Effector CD4-positive, alpha-beta T cell (primary cell): Measurements from ENCODE around the gene PI4KA.

ENCODE experiments used
- DNase-seq: peaks from one replicate; pipeline ENCODE4 v3.0.0-alpha.2; 2020

Gene PI4KA

DNA sequence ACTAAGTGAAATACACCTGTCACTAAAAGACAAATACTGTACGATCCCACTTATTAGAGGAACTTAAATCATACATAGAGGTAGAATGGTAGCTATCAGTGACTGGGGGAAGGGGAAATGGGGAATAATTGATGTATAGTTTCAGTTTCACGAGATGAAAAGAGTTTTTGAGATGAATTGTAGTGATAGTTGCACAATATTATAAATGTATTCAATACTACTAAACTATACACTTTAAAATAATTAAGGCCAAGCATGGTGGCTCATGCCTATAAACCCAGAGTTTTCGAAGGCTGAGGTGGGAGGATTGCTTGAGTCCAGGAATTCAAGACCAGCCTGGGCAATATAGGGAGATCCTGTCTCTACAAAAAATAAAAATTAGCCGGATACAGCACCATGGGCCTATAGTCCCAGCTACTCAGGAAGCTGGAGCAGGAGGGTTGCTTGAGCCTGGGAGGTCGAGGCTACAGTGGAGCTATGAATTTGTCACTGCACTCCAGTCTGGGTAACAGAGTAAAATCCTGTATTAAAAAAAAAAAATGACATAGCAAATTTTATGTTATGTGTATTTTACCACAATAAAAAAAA, 44.3 kb downstream of the PI4KA start:
- DNase-seq, result no peak

DNA sequence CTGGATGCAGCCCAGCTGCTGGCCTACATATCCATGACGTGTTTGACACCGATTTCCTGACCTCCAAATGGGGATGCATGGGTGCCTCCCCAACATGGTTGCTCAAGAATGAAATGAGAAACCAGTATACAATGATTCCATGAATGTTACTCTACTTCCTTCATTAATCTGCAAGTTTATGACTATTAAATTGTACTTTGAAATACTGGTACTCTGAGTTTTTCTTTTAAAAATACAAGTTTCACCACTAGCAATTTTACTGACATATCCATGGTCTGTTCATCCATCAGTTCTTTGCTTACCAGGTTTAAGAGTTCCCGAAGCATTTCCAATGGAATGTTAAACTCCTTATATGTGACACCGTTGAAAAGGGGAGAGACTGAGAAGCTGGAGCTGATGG, 45.6 kb downstream of the PI4KA start:
- DNase-seq, result no peak

DNA sequence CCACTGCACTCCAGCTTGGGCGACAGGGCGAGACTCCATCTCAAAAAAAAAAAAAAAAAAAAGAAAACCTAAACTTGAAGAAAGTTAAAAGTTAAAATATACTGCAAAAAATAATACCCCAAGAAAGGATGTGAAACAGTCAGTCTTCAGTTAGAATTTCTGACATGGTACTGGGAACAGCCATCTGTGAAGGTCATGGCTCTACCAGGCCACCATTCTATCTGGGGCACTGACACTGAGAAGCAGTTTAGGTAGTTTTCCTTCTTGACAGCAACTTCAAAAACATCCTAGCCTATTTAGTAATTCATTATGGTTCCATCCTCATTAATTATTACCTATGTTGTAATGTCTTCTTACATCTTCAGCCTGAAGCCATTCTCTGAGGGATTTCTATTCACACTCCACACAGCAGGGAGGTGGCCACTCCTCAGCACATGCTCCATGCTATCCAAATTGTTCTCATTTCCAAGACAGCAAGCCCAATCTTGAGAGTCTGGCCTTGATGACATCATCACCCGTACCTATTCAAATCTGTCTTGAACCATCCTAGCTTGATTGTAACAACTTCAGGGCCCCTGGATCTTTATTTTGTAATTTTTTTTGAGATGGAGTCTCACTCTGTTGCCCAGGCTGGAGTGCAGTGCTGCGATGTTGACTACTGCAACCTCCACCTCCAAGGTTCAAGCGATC, 46.5 kb downstream of the PI4KA start:
- DNase-seq, result no peak

DNA sequence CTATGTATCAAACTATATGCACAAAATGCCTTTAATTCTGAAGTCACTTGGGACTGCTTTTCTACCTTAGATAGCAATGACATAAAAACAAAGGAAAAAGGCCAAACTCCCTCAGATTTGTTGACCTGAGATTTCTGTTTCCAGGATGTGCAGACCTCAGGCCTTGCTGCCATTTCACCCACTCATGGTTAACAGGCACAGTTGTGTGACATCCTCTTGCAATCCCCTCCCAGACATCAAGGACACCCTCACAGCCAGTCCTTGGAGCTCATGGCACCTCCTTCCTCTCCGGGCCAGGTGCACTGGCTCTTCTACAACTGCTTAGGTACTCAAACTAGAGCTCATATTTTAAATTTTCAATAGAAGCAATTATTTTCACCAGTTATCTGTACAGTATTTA, 47.4 kb downstream of the PI4KA start:
- DNase-seq, result no peak

DNA sequence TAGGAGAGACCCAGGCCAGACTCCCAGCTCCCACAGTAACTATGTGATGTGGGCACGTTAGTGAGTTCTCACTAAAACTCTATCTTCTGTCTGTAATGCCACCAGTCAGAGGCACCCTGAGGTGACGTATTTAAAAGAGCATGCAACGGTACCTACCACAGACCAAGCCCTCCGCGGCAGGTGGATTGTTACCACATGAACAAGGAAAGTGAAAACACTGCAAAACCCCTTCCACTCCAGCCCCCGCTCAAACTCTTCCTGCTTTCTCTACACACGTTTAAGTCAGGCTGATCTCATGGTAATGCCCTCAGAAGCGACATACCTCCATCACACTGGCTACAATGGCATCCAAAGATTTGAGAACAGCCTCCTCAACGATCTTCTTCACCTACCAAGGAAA, 48.0 kb downstream of the PI4KA start:
- no peak for DNase-seq

DNA sequence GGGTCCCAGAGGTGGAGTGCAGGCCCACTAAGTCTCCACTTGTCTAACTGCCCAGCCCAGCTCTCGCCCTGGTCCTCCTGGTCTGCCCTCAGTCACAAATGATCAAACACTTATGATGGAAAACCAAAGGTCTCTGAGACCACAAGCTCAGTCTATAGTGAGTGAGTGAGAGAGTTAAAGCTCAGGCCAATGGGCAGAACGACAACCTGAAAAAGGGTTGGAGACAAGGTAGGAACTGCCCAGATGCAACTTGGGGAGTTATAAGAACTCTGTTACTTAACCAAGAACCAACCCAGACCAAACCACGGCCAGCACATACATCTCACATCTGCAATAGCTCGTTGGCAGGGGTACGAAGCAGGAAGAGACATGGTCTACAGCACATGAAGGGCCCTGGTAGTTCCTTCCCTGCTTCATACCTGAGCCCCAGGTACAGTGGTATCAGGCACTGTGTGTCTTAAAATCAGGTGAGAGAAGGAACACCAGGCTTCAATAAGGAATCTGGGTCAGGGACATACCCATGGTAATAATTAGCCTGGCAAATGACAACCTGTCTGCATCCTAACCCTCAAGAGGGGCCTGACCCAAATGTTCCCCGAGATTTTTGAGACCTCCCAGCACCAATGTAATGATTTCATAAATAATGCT, 48.9 kb downstream of the PI4KA start:
- no peak for DNase-seq

DNA sequence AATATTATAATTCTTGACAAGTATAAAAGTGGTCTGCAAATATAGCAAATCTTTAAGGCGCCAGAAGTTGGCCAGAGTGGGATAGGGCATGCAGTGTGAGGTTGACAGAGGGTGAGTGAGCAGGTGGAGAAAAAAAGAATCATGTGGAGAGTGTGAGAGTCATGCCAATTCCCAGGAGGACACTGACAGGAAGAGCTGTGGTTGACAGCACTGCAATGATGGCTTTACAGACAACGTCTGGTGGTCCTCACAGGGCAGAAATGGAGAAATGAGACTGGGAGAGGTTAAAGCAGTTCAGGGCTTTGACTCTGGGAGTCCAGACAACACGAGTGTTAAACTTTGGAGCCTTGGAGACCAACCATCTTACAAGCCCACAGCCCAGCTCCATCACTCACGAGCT, 49.8 kb downstream of the PI4KA start:
- no peak for DNase-seq

DNA sequence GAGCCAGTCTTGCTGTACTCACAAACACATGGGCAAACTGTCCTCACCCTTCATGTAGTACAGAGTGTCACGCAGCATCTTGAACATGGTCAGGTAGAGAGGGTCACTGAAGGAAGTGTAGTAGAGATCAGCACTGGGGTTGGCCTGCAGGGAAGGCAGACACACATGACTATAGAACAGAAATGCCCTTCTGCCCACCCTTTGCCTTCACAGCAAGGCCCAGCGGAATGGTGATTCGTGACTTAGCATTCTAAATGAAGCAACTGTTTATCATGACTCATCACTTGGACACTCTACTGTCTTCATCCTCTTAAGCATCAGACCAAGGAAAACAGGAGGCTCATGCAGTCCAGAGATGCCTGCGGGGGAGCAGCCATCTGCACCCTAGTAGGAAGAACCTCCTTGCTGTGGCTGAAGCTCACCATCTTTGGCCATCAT, 51.3 kb downstream of the PI4KA start:
- no peak for DNase-seq

DNA sequence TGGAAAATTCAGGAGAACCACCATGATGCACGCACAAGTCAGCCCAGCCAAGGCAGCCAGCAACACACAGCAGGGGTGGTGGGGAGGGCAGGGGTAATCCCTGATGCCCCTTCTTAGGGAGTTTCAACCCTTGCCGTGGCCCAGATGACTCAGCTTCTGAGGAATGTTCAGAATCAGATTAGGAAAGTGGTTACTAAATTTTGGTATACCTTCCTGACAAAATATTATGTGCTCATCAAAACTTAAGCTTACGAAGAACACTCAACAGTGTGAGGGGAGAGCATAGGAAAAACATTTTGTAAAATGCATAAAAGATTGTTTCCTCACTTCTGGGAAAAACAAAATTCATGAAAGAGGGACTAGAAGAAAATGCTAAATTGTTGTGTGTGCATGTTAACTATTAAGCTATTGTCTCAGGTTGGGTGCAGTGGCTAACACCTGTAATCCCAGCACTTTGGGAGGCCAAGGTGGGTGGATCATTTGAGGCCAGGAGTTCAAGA, 52.6 kb downstream of the PI4KA start:
- no peak for DNase-seq

DNA sequence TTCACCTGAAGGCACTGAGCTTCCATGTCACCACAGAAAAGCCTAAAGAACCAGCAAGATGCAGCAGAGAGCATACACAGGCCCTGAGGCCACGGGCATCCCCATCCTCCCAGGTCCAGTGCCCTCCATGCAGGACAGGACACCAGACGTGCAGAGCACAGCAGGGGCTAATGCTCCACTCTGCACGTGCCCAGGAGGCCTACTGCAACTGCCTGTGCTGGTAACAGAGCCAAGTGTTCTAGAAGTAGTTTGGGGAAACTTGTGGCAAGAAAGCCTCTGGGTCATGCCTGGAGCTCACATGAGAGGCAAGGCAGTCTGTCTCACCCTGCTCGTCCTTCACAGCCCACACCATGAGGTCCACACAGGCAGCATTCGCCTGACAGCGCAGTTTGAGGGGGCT, 54.0 kb downstream of the PI4KA start:
- no peak for DNase-seq

DNA sequence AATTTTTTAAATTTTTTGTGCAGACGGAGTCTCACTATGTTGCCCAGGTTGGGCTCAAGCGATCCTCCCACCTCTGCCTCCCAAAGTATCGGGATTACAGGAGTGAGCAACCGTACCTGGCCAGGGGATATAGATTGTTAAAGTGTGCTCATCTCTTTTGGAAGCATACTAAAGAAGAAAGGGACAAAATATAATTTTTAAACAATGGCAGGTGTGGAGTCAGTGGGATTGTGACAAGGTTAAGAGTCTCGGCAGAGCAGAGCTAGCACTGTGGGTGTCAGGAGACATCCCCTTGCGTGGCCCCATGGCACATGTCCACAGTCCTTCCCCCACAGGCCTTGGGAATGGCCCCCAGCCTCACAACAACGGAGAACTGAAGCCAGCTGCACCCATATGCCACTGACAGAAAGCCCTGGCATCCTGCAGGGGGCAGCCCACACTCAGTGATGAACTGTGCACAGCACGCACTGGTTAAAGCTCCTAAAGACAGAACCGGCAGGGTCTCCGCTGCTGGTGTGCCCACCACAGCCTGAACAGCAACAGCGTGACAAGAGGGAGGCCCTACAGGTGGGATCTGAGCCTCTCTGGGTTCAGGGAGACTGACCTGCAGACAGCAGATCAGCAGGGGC, 54.8 kb downstream of the PI4KA start:
- DNase-seq, result no peak

DNA sequence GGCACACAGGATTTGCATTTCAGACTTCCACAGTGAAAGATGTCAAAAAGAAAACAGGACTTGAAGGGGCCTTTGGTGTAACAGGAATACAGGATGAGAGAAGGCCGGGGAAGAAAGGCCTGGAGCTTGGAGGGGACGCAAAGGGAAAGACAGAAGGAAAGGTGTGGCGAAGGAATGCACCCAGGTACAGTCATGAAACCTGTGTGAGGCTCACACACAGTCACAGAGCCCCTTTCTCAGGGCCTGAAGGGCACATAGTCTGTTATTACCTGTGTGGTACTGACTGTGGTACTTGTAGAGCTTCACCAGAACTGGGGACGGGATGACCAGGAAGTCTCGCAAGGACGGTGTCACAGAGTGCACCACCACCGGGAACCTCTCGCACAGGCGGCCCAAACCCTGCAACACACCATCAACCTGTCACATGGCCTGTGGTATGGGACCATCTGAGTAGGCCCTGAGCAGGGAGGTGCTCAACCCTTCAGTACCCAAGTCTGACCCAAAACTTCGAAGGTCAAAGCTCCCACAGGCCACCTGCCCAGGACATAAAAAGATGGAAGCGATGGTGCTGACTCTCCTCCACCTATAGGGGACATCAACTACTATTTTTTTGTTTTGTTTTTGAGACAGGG, 55.6 kb downstream of the PI4KA start:
- DNase-seq, result no peak

DNA sequence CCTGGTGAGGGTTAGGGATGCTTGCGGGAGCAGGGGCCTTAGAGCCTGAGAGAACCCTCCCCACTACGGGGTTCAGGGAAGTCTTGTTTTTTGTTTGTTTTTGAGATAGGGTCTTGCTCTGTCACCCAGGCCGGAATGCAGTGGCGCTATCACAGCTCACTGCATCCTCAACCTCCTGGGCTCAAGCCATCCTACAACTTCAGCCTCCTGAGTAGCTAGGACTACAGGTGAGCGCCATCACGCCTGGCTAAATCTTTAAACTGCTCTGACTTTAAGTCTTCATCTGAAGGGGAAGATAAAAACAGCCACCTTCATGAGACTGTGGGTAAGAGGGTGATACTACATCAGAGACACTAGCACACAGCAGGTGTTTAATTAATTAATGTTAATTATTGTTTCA, 56.2 kb downstream of the PI4KA start:
- DNase-seq, result no peak

DNA sequence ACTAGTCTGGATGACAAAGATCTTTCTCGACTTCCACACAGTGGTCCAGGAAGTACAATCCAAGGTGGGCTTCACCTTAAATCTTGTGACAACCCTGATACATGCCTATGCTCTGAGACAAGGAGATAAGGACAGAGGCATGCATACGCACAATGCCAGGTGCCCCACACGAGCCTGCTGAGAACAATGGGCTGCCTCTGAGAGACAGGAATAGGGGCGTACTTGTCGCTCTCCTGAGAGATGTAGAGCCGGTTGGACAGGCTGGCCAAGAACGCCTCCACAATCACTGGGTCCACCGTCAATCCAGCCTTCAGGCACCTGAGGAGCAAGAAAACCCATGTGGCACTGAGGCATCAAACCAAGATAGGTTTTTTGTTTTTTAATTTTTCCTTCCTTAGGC, 59.2 kb downstream of the PI4KA start:
- DNase-seq, result no peak

DNA sequence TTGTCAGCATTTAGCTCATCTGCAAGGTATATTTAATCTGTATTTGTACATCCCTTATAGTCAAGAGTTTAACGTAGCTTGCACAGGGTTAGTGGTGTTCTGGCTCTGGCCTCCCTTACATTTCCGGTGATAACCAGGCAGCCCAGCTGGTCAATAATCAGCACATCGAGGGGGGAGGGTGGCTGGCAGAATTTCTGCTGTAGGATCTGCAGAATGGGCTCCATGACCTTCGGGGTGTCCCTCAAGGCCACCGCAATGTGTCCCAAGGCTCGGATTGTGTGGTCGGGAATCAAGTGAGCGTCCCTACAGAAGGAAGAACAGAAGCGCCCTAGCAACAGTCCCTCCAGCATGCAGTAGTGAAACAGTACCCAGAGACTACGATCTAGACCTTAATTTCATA, 59.6 kb downstream of the PI4KA start:
- DNase-seq, result no peak

DNA sequence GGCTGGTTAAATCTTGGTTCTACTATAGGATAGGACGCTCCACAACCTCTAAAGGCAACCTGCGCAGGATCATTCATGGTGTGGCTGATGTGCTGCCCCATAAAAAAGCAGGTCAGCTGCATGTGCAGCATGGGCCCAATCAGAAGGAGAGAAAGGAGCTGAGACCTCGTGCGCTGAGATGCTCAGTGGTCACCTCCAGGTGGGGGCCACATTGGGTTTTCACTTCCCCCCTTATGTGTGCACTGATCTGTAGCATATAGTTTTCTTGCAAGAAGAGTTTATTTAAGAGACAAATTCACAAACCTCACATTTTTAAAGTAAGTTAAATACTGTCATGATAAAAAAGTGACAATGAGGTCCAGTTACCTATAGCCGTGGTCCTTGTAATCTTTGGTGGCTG, 60.4 kb downstream of the PI4KA start:
- no peak for DNase-seq

DNA sequence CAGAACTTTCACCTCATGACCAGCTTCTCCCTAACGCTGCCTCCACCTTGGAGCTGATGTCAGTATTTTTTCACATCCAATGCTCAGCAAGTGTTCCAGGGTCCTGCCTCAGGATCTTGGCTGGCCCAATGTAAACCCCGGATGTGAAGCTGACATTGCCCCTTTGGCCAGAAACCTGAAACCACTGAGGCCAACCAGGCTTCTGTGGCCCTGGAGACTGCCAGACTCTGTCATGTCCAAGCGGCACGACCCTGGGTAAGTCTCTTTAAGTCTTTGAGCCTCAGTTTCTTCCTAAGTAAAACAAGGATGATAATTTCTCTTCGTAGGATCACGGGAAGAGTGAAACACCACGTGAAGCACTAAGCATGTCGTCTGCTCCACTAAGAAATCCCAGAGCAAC, 61.9 kb downstream of the PI4KA start:
- no peak for DNase-seq

DNA sequence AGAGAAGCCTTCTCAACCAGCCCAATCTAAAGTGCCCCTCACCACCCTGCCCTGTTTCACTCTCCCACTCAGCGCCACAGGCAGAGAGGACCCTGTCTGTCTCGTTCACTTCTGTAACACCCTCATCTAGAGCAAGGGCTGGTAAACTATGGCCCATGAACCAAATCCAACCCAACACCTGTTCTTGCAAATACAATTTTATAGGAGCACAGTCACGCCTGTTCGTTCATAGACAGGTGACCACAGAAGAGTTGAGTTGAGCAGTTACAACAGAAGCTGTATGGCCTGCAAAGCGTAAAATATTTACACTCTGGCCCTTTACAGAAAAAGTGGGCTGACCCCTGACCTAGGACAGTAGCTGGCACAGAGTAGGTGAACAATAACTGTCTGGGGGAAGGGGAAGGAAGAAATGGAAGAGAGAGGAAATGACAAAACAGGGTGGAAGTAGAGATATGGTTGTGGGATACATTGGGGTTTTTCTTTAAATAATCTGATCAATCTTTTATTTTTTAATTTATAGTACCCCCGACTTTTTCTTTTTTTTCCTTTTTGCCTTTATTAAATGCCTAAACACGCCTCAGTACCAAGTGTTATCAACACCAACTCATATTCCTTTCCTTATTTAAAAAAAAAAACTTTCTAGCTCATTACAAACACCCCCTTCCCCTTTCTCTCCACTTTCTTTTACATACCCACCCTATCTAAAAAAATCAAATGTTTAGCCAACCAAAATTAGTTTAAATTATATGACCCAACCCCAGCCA, 63.8 kb downstream of the PI4KA start:
- DNase-seq, result no peak

DNA sequence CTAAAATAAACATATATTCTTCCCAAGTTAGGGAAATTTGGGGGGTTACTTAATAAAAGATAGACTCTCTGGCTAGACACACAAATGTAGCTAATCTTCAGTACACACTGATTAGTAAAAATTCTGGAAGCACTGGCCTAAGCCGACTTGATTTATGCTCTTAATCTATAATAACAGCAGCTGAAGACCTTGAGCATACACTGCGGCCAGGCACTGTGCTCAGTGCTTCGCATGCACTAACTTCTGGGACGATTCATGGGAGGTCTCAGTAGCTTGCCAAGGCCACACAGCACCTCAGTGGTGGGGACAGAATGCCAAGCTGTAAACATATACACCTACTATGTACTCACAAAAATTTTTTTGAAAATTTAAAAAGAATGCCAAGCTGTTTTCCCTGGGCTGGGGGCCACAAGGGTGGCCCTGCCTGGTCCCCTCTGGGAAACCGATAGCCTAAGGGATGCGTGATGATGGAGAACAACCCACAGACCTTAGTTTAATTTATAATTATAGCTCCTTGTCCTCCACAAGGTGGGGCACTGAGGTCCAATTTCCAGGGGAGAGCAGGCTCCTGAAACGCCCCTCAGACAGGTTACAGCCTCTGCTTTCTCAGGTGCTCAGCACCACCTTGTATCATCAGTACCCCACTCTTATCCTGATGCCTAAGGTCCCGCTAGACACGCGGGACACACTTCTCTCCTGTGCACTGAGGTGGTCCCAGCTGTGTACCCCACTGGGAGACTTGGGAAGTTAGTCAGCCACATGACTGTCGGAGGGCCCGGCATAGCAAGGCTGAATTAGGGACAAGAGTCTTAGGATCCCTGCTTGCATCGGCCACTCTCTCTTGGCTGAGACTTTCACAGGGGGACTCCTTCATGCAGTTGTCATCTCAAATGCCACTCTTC, 64.6 kb downstream of the PI4KA start:
- DNase-seq, result no peak

DNA sequence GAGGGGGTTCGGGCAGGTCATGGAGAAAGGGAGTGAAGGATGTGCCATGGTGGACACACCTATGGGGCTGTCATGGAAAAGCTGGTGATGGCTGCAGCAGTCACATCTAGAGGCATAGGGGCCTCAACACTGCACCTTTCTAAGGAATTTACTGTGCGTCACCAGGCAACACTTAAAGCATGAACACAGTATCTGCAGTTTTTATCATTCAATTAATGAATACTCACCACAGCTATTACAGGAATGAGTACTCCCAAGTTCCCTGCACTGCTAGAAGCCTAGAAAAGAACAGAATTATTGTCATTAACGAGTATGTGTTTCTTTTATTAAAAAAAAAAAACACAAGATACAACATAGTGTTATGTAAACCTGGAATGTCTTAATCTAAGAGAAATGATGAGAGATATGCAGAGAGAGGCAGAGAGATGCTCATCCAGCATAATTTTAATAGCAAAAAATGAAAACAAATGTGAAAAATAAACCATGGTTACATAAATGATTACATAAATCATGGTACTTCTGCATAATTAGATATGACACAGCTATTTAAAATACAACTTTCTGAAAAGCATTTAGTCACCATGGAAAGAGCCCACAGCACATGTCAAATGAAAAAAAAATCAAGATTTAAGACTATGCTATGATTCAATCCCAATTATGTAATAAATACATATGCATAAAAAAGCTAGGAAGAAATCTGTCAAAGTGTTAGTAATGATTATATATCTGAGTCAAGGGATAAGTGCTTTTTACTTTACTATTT, 65.5 kb downstream of the PI4KA start:
- no peak for DNase-seq
